ENCODE results near the gene EXOC3.

- no peak for TF ChIP-seq FOXM1 (IDR thresholded peaks at IDR 0.05; ENCODE audit: borderline replicate concordance)
- no peak for TF ChIP-seq FOXK2 (IDR thresholded peaks at IDR 0.05)
- no peak for TF ChIP-seq SUZ12 (IDR thresholded peaks at IDR 0.05)
- no peak for TF ChIP-seq FOXA1 (IDR thresholded peaks at IDR 0.05)
- TF ChIP-seq ARNT (IDR thresholded peaks at IDR 0.05), result no peak
- no peak for TF ChIP-seq HDGF (IDR thresholded peaks at IDR 0.05; ENCODE audit: borderline replicate concordance)
- TF ChIP-seq TARDBP (IDR thresholded peaks at IDR 0.05), result no peak
- TF ChIP-seq NFRKB (IDR thresholded peaks at IDR 0.05), result no peak
- TF ChIP-seq L3MBTL2 (conservative IDR thresholded peaks at IDR 0.05), result no peak
Observed at GRCh38 chr5:438481-438981, 4.4 kb upstream of the EXOC3 start.
